KMS-11 (cell line): Measurements from ENCODE around the gene SLC35F3.
"Not testable (repeated sequence)": the region's sequence is repeated elsewhere in the genome, so short reads cannot be mapped to it uniquely, and the experiment has no call there.

ENCODE experiments used
- H2AFZ ChIP-seq: fragments of 200-600 bp; sonication (generic); 2 replicates; pipeline ENCODE4 v1.6.1; 2016; ENCODE audit warnings: antibody characterized with exemption, mixed run types, low read depth
- H3K27ac ChIP-seq: fragments of 200-600 bp; sonication (generic); 2 replicates; pipeline ENCODE4 v1.6.1; 2016; ENCODE audit warnings: mild to moderate bottlenecking, mixed run types
- H3K27me3 ChIP-seq: fragments of 200-600 bp; sonication (generic); 2 replicates; pipeline ENCODE4 v1.6.1; 2017; ENCODE audit warnings: mild to moderate bottlenecking, low read depth, mixed run types, moderate library complexity; ENCODE audit not compliant: insufficient read depth
- H3K36me3 ChIP-seq: fragments of 200-600 bp; sonication (generic); 2 replicates; pipeline ENCODE4 v1.6.1; 2017; ENCODE audit warnings: mild to moderate bottlenecking, mixed run types; ENCODE audit not compliant: insufficient read depth
- H3K4me1 ChIP-seq: fragments of 200-600 bp; sonication (generic); 2 replicates; pipeline ENCODE4 v1.6.1; 2016; ENCODE audit warnings: mild to moderate bottlenecking, low read depth, mixed run types; ENCODE audit not compliant: poor library complexity, severe bottlenecking
- H3K4me2 ChIP-seq: fragments of 200-600 bp; sonication (generic); 2 replicates; pipeline ENCODE4 v1.7.0; 2016; ENCODE audit warnings: mild to moderate bottlenecking, mixed run types
- H3K4me3 ChIP-seq: fragments of 200-600 bp; sonication (generic); IDR thresholded peaks from 2 replicates; pipeline ENCODE4 v1.6.1; 2017; ENCODE audit warnings: low read depth, low read length, mixed read lengths; ENCODE audit not compliant: insufficient read depth
- H3K79me2 ChIP-seq: fragments of 200-600 bp; sonication (generic); 2 replicates; pipeline ENCODE4 v1.6.1; 2016; ENCODE audit warnings: low read depth, mixed run types; ENCODE audit not compliant: insufficient read depth
- H3K9ac ChIP-seq: fragments of 200-600 bp; sonication (generic); 2 replicates; pipeline ENCODE4 v1.6.1; 2016; ENCODE audit warnings: mild to moderate bottlenecking, mixed run types
- H4K20me1 ChIP-seq: fragments of 200-600 bp; sonication (generic); 2 replicates; pipeline ENCODE4 v1.6.1; 2016; ENCODE audit warnings: mild to moderate bottlenecking, mixed run types; ENCODE audit not compliant: insufficient read depth
- CTCF ChIP-seq: fragments of 200-600 bp; sonication (generic); conservative IDR thresholded peaks from 2 replicates; pipeline ENCODE4 v1.6.1; 2017; ENCODE audit warnings: low read depth, mild to moderate bottlenecking, antibody characterized with exemption, low read length, moderate library complexity, mixed read lengths

The SLC35F3 gene

GRCh38 chr1:234246638-234247116, 342.2 kb downstream of the SLC35F3 start:
- no peaks in the 10 kb centered on the region for H4K20me1 ChIP-seq
- H3K4me1 ChIP-seq = no peaks in the 10 kb centered on the region
- H2AFZ ChIP-seq = no peak overlapping the region
- H3K79me2 ChIP-seq = no peaks in the 10 kb centered on the region
- no peak overlapping the region for H3K4me3 ChIP-seq
- H3K9ac ChIP-seq = no peak overlapping the region
- no peaks in the 10 kb centered on the region for H3K36me3 ChIP-seq
- H3K4me2 ChIP-seq = no peak overlapping the region
- H3K27ac ChIP-seq = no peak overlapping the region
- H3K27me3 ChIP-seq = no peaks in the 10 kb centered on the region
- no peak for TF ChIP-seq CTCF

DNA sequence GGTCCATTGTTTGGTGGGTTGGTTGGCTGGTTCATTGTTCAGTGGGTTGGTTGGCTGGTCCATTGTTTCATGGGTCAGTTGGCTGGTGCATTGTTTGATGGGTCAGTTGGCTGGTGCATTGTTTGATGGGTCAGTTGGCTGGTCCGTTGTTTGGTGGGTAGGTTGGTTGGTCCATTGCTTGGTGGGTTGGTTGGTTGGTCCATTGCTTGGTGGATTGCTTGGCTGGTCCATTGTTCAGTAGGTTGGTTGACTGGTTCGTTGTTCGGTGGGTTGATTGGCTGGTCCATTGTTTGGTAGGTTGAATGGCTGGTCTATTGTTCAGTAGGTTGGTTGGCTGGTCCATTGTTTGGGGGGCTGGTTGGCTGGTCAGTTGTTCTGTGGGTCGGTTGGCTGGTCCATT, 343.3 kb downstream of the SLC35F3 start:
- not testable (repeated sequence) for H3K4me1 ChIP-seq, H2AFZ ChIP-seq, H3K27ac ChIP-seq, H3K79me2 ChIP-seq, H4K20me1 ChIP-seq, H3K27me3 ChIP-seq, H3K4me3 ChIP-seq, H3K9ac ChIP-seq, H3K36me3 ChIP-seq, H3K4me2 ChIP-seq

GRCh38 chr1:234250747-234251146, 346.3 kb downstream of the SLC35F3 start:
- no peak overlapping the region for H3K4me3 ChIP-seq
- no peaks in the 10 kb centered on the region for H3K36me3 ChIP-seq
- no peak overlapping the region for H2AFZ ChIP-seq
- H3K4me2 ChIP-seq = no peak overlapping the region
- H3K9ac ChIP-seq = no peak overlapping the region
- H3K4me1 ChIP-seq = peaks cover 3% of the 10 kb centered on the region
- no peak for TF ChIP-seq CTCF
- no peak overlapping the region for H3K27ac ChIP-seq
- no peaks in the 10 kb centered on the region for H3K27me3 ChIP-seq
- no peaks in the 10 kb centered on the region for H3K79me2 ChIP-seq
- H4K20me1 ChIP-seq = no peaks in the 10 kb centered on the region

GRCh38 chr1:234253732-234254131, 349.3 kb downstream of the SLC35F3 start:
- Histone ChIP-seq H3K27me3 (no peaks in the 10 kb centered on the region), H2AFZ (no peak overlapping the region), H3K27ac (no peak overlapping the region), H3K4me1 (peaks cover 22% of the 10 kb centered on the region), H3K79me2 (no peaks in the 10 kb centered on the region), H3K4me2 (no peak overlapping the region), H3K9ac (no peak overlapping the region), H4K20me1 (no peaks in the 10 kb centered on the region), H3K36me3 (no peaks in the 10 kb centered on the region), H3K4me3 (no peak overlapping the region)
- TF ChIP-seq CTCF = no peak

DNA sequence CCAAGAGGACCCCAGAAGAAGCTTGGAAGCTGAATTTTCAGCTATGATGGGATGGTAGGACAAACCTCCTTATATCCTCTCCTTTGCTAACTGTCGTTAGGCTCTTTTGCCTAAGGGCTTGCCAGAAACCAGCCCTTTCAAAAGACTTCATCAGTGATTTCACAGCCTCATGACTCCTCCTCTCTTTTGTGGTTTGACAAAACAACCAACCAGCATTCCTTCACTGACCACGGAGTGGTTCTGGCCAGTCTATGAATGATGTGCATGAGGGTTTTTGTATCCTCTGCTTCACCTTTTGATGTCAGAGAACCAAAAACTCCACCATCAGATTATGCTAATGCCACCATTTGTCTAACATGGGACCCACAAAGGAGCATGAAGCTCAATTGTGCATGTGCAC, 351.9 kb downstream of the SLC35F3 start:
- H3K27me3 ChIP-seq = no peaks in the 10 kb centered on the region
- no peak overlapping the region for H2AFZ ChIP-seq
- H3K79me2 ChIP-seq = no peaks in the 10 kb centered on the region
- H3K4me2 ChIP-seq = peak overlapping the region; percentile 19; the same call in 1 of the 2 replicates
- no peak overlapping the region for H3K27ac ChIP-seq
- no peaks in the 10 kb centered on the region for H3K36me3 ChIP-seq
- no peaks in the 10 kb centered on the region for H4K20me1 ChIP-seq
- H3K4me1 ChIP-seq = peaks cover 25% of the 10 kb centered on the region
- H3K9ac ChIP-seq = no peak overlapping the region
- no peak overlapping the region for H3K4me3 ChIP-seq
- TF ChIP-seq CTCF = no peak
